Measurements from ENCODE around the gene C1orf53.

C1orf53 gene

GRCh38 chr1:197908716-197909220 is 6.3 kb downstream of the C1orf53 start:
- no peak for DNase-seq

GRCh38 chr1:197909384-197909783 is 7.0 kb downstream of the C1orf53 start:
- no peak for DNase-seq

- no peak for DNase-seq
Observed at GRCh38 chr1:197910120-197910991, 7.9 kb downstream of the C1orf53 start.

GRCh38 chr1:197911111-197911856 is 8.9 kb downstream of the C1orf53 start:
- no peak for DNase-seq

- no peak for DNase-seq
Observed at GRCh38 chr1:197911857-197912696, 9.6 kb downstream of the C1orf53 start.

GRCh38 chr1:197912739-197913494 is 10.5 kb downstream of the C1orf53 start:
- no peak for DNase-seq

- DNase-seq = no peak
Observed at GRCh38 chr1:197913495-197914276, 11.3 kb downstream of the C1orf53 start.

- no peak for DNase-seq
Observed at GRCh38 chr1:197914510-197914909, 12.1 kb downstream of the C1orf53 start.

GRCh38 chr1:197915260-197915861 is 12.9 kb downstream of the C1orf53 start:
- DNase-seq = no peak

GRCh38 chr1:197915862-197916499 is 13.6 kb downstream of the C1orf53 start:
- DNase-seq = no peak

- no peak for DNase-seq
Observed at GRCh38 chr1:197916500-197916983, 14.1 kb downstream of the C1orf53 start.

- DNase-seq = no peak
Observed at GRCh38 chr1:197917805-197918651, 15.6 kb downstream of the C1orf53 start.

- DNase-seq = no peak
Observed at GRCh38 chr1:197918807-197919345, 16.4 kb downstream of the C1orf53 start.

GRCh38 chr1:197919346-197920066 is 17.1 kb downstream of the C1orf53 start:
- DNase-seq = no peak

GRCh38 chr1:197920067-197920396 is 17.6 kb downstream of the C1orf53 start:
- DNase-seq = no peak

- no peak for DNase-seq
Observed at GRCh38 chr1:197920414-197921117, 18.1 kb downstream of the C1orf53 start.

- no peak for DNase-seq
Observed at GRCh38 chr1:197921235-197922069, 19.0 kb downstream of the C1orf53 start.
